HG03378 (cell line): ENCODE measurements around the gene GSG1L2.

ENCODE experiments used
- ATAC-seq: cut with Tn5 transposase; IDR thresholded peaks from one replicate; pipeline ENCODE4 v1.9.1; 2021; ENCODE audit warnings: mild to moderate bottlenecking, moderate library complexity; ENCODE audit not compliant: unreplicated experiment

GSG1L2 gene

GRCh38 chr17:9821921-9822320, at the start of gene GSG1L2:
Gene GSG1L2, minus strand, starts transcription at chr17:9822079. Its CDS starts 8 bp downstream, at chr17:9822071.
- ATAC-seq: no peak

- ATAC-seq: no peak
Observed at GRCh38 chr17:9868552-9868951, 46.7 kb upstream of the GSG1L2 start.

GRCh38 chr17:9865586-9865985, 43.7 kb upstream of the GSG1L2 start:
- ATAC-seq: no peak

GRCh38 chr17:9862949-9863348, 41.1 kb upstream of the GSG1L2 start:
- no peak for ATAC-seq

- no peak for ATAC-seq
Observed at GRCh38 chr17:9862220-9862619, 40.3 kb upstream of the GSG1L2 start.

- ATAC-seq: no peak
Observed at GRCh38 chr17:9860851-9861250, 39.0 kb upstream of the GSG1L2 start.

GRCh38 chr17:9859781-9860180, 37.9 kb upstream of the GSG1L2 start:
- ATAC-seq: no peak

- ATAC-seq: no peak
Observed at GRCh38 chr17:9855036-9855435, 33.2 kb upstream of the GSG1L2 start.

- no peak for ATAC-seq
Observed at GRCh38 chr17:9854255-9854654, 32.4 kb upstream of the GSG1L2 start.

GRCh38 chr17:9850151-9850550, 28.3 kb upstream of the GSG1L2 start:
- ATAC-seq: no peak

GRCh38 chr17:9845306-9845705, 23.4 kb upstream of the GSG1L2 start:
- ATAC-seq: no peak

- no peak for ATAC-seq
Observed at GRCh38 chr17:9844153-9844552, 22.3 kb upstream of the GSG1L2 start.

- ATAC-seq: no peak
Observed at GRCh38 chr17:9843152-9844010, 21.5 kb upstream of the GSG1L2 start.

- no peak for ATAC-seq
Observed at GRCh38 chr17:9842057-9842758, 20.3 kb upstream of the GSG1L2 start.

- no peak for ATAC-seq
Observed at GRCh38 chr17:9839433-9839832, 17.6 kb upstream of the GSG1L2 start.

GRCh38 chr17:9837551-9838471, 15.9 kb upstream of the GSG1L2 start:
- no peak for ATAC-seq

- ATAC-seq: no peak
Observed at GRCh38 chr17:9833922-9834321, 12.0 kb upstream of the GSG1L2 start.

GRCh38 chr17:9830711-9831110, 8.8 kb upstream of the GSG1L2 start:
- no peak for ATAC-seq

GRCh38 chr17:9829343-9829742, 7.5 kb upstream of the GSG1L2 start:
- ATAC-seq: no peak

GRCh38 chr17:9828296-9829295, 6.7 kb upstream of the GSG1L2 start:
- ATAC-seq: no peak
